A549 (cell line): ENCODE results near the gene HOXA2.

Source experiments
- BHLHE40 ChIP-seq: IDR thresholded peaks from 2 replicates; pipeline ENCODE4 v1.6.1; 2012; ENCODE audit warnings: low read depth, low read length, inconsistent platforms
- CBX8 ChIP-seq: fragments of 200-600 bp; sonication (generic); IDR thresholded peaks from 2 replicates; pipeline ENCODE4 v1.6.1; 2016
- EP300 ChIP-seq, 2 experiments: fragments of >200 bp; sonication (Bioruptor Twin); formaldehyde crosslinking; IDR thresholded peaks; 2 replicates in 1 of 2; 3 replicates in 1 of 2; pipeline ENCODE4 v1.6.1; 2016 to 2017
- GATA3 ChIP-seq: IDR thresholded peaks from 2 replicates; pipeline ENCODE4 v1.6.1; 2012; ENCODE audit warnings: borderline replicate concordance
- RFX5 ChIP-seq: fragments of 450-650 bp; IDR thresholded peaks from 2 replicates; pipeline ENCODE4 v1.7.1; 2014; ENCODE audit warnings: antibody characterized with exemption, mild to moderate bottlenecking, moderate library complexity
- SREBF2 ChIP-seq: fragments of 450-650 bp; IDR thresholded peaks from 2 replicates; pipeline ENCODE4 v1.6.1; 2014; ENCODE audit warnings: mild to moderate bottlenecking, moderate library complexity
- ZNF302 ChIP-seq: fragments of 250-450 bp; sonication (Bioruptor Pico); IDR thresholded peaks from 2 replicates; pipeline ENCODE4 v1.9.0; 2021; ENCODE audit warnings: inconsistent platforms, mild to moderate bottlenecking, moderate library complexity

DNA sequence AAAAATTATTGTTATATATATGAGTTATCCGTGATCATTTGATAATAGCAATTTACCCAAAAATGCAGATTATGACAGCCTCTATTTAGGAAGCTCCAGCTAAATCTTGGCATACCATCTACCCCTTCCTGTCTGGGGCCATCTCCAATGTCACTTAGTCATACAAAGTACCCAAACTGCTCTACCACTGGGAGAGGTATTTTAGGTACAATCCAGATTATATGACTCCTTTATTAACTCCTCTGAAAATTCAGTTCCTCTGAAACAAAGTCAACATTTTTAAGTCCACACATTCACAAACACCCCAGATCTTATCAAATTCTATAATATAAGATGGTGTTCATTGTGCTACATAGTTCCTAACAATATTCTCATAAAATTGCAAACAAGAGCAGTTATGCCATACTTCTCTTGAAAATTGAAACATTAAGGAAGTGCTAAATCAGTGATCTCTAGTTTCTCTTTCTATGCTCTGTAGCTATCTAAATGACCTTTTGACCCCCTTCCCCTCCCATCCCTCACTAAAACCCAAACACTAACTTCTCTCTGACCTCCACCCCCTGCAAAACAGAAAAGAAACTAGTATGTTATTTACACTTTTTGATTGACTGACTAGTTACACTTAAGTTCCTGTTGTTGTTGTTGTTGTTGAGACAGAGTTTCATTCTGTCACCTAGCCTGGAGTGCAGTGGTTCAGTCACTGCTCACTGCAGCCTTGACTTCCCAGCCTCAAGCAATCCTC lies 23.1 kb downstream of the HOXA2 start:
- TF ChIP-seq CBX8 (no peak), EP300 (IDR thresholded peaks at IDR 0.05) (no peak), ZNF302 (CRISPR knock-in tag) (no peak), GATA3 (no peak), RFX5 (no peak), SREBF2 (no peak), BHLHE40 (no peak)
